Measurements from ENCODE around the gene ASTN2. TPM values are rescaled to one million over a fixed set of nuclear protein-coding genes. Genes with fewer than 3 reads are reported as not detected.

Gene ASTN2
- total and polyA plus RNA-seq, 2 donors (not counting 3 experiments of a cell fraction or from before 2014, with no cell fraction given), result 1.0 to 1.9 TPM

DNA sequence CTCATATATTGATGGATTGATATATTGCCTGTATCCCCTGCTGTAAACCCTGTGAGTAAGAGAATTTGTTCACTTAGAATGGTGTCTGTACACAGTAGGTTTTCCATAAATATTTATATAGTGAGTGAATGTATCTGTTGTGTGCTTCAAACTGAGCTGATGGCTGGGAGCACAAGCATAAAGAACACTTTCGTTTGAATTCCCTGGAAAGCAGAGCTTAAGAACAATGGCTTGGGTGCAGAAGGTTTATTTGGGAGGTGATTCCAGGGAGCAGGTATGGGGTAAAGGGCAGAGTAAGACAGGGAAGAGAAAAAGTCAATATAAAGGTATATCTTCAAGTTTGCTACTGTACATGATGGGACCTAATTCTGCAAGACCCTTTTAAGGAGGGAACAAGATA, 918.7 kb downstream of the ASTN2 start:
- no peaks in the 10 kb centered on the region for H3K27me3 ChIP-seq (ENCODE audit: control insufficient read depth in 2 of 2, insufficient read depth in 2 of 2, low read length in 2 of 2)
- no peak overlapping the region for H3K4me3 ChIP-seq (replicated peaks in 1 of 3; ENCODE audit: insufficient read depth in 1 of 3, low read depth in 1 of 3, low read length in 3 of 3)
- DNase-seq (ENCODE audit: low read depth, low spot score) (no peak), FAIRE-seq (no peak)
- no peaks in the 10 kb centered on the region for H3K4me1 ChIP-seq (ENCODE audit: control insufficient read depth, extremely low read depth, insufficient read depth, low read length)
- no TSS peak for BruUV-seq (replicated peaks)
- POLR2A ChIA-PET, result no interaction called here
- no peak overlapping the region for H3K9ac ChIP-seq (replicated peaks; ENCODE audit: extremely low read depth, insufficient read depth, low read length)
- H3K27ac ChIP-seq (ENCODE audit: insufficient read depth, low read depth, low read length), result no peak overlapping the region
- H4K20me1 ChIP-seq (replicated peaks; ENCODE audit: control insufficient read depth, extremely low read depth, insufficient read depth, low read length), result no peaks in the 10 kb centered on the region
- CTCF ChIA-PET, result no interaction called here
- no peaks in the 10 kb centered on the region for H3K9me1 ChIP-seq (replicated peaks; ENCODE audit: control insufficient read depth, extremely low read depth, insufficient read depth, low read length)
- no peak overlapping the region for H3K4me2 ChIP-seq (ENCODE audit: insufficient read depth, low read length)
- dilution Hi-C loops (cut with MboI; ENCODE audit: extremely low pct_ligation_motif_present, low sequenced_read_pairs) (no loop called here), intact Hi-C loops (cut with micrococcal nuclease) (no loop called here)
- no peaks in the 10 kb centered on the region for H3K79me2 ChIP-seq (ENCODE audit: control insufficient read depth, insufficient read depth, low read length)
- H3K9me3 ChIP-seq (replicated peaks; ENCODE audit: control insufficient read depth, insufficient read depth, low read length), result no peaks in the 10 kb centered on the region
- TF ChIP-seq POLR2A (IDR thresholded peaks at IDR 0.05; ENCODE audit: low read depth, low read length), result no peak
- TF ChIP-seq JUN (IDR thresholded peaks at IDR 0.05; ENCODE audit: borderline replicate concordance, insufficient read depth, insufficient read length, low read depth), result no peak
- no peak overlapping the region for H2AFZ ChIP-seq (ENCODE audit: low read depth, low read length)
- no peaks in the 10 kb centered on the region for H3K36me3 ChIP-seq (ENCODE audit: control insufficient read depth in 2 of 2, extremely low read depth in 1 of 2, insufficient read depth in 2 of 2, low read length in 2 of 2)

GRCh38 chr9:116495725-116496124, 919.1 kb downstream of the ASTN2 start:
- DNase-seq (ENCODE audit: low read depth, low spot score), result no peak
- TF ChIP-seq POLR2A (IDR thresholded peaks at IDR 0.05; ENCODE audit: low read depth, low read length) (no peak), POLR2AphosphoS5 (IDR thresholded peaks at IDR 0.05; ENCODE audit: insufficient read depth, low read depth, low read length) (no peak), EZH2 (IDR thresholded peaks at IDR 0.05; ENCODE audit: borderline replicate concordance, low read depth, low read length, severe bottlenecking) (no peak), JUN (IDR thresholded peaks at IDR 0.05; ENCODE audit: borderline replicate concordance, insufficient read depth, insufficient read length, low read depth) (no peak), MYC (IDR thresholded peaks at IDR 0.05; ENCODE audit: low read depth, low read length) (no peak), MAX (IDR thresholded peaks at IDR 0.05; ENCODE audit: insufficient read depth, insufficient read length) (no peak), GATA2 (IDR thresholded peaks at IDR 0.05; ENCODE audit: insufficient read depth, insufficient read length, low read depth, low read length) (no peak), FOS (IDR thresholded peaks at IDR 0.05; ENCODE audit: borderline replicate concordance, insufficient read depth, low read length) (no peak)
- TF ChIP-seq, protein P1, sequence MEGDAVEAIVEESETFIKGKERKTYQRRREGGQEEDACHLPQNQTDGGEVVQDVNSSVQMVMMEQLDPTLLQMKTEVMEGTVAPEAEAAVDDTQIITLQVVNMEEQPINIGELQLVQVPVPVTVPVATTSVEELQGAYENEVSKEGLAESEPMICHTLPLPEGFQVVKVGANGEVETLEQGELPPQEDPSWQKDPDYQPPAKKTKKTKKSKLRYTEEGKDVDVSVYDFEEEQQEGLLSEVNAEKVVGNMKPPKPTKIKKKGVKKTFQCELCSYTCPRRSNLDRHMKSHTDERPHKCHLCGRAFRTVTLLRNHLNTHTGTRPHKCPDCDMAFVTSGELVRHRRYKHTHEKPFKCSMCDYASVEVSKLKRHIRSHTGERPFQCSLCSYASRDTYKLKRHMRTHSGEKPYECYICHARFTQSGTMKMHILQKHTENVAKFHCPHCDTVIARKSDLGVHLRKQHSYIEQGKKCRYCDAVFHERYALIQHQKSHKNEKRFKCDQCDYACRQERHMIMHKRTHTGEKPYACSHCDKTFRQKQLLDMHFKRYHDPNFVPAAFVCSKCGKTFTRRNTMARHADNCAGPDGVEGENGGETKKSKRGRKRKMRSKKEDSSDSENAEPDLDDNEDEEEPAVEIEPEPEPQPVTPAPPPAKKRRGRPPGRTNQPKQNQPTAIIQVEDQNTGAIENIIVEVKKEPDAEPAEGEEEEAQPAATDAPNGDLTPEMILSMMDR (IDR thresholded peaks at IDR 0.05; ENCODE audit: extremely low read depth in 1 of 2, insufficient read depth in 1 of 2, low read depth in 1 of 2, low read length in 2 of 2), result no peak
- ChIA-PET POLR2A (no interaction called here), CTCF (no interaction called here)
- Histone ChIP-seq H4K20me1 (replicated peaks; ENCODE audit: control insufficient read depth, extremely low read depth, insufficient read depth, low read length) (no peaks in the 10 kb centered on the region), H2AFZ (ENCODE audit: low read depth, low read length) (no peak overlapping the region), H3K9ac (replicated peaks; ENCODE audit: extremely low read depth, insufficient read depth, low read length) (no peak overlapping the region), H3K4me3 (replicated peaks in 1 of 3; ENCODE audit: insufficient read depth in 1 of 3, low read depth in 1 of 3, low read length in 3 of 3) (no peak overlapping the region), H3K36me3 (ENCODE audit: control insufficient read depth in 2 of 2, extremely low read depth in 1 of 2, insufficient read depth in 2 of 2, low read length in 2 of 2) (no peaks in the 10 kb centered on the region), H3K4me2 (ENCODE audit: insufficient read depth, low read length) (no peak overlapping the region), H3K79me2 (ENCODE audit: control insufficient read depth, insufficient read depth, low read length) (no peaks in the 10 kb centered on the region), H3K9me1 (replicated peaks; ENCODE audit: control insufficient read depth, extremely low read depth, insufficient read depth, low read length) (no peaks in the 10 kb centered on the region), H3K4me1 (ENCODE audit: control insufficient read depth, extremely low read depth, insufficient read depth, low read length) (no peaks in the 10 kb centered on the region), H3K27me3 (ENCODE audit: control insufficient read depth in 2 of 2, insufficient read depth in 2 of 2, low read length in 2 of 2) (no peaks in the 10 kb centered on the region), H3K27ac (ENCODE audit: insufficient read depth, low read depth, low read length) (no peak overlapping the region), H3K9me3 (replicated peaks; ENCODE audit: control insufficient read depth, insufficient read depth, low read length) (no peaks in the 10 kb centered on the region)
- FAIRE-seq, result no peak
- intact Hi-C loops (cut with micrococcal nuclease) (loop anchor here (1.0 kb wide), 1 partner anchor 902 kb away; no protein-coding TSS in a partner anchor), dilution Hi-C loops (cut with MboI; ENCODE audit: extremely low pct_ligation_motif_present, low sequenced_read_pairs) (no loop called here)
- BruUV-seq (replicated peaks), result no TSS peak

Data from endothelial cell of umbilical vein (primary cell).